Hindlimb muscle (tissue), 1 donor: Measurements from ENCODE around the gene MGAT5B. TPM values are rescaled to one million over a fixed set of nuclear protein-coding genes. Genes with fewer than 3 reads are reported as not detected.

Source experiments
- DNase-seq: peaks from one replicate; pipeline ENCODE4 v3.0.0-alpha.2; 2013
- polyA plus RNA-seq: library from polyadenylated mRNA; unstranded; fragments of 120-200 nt; gene quantifications from one replicate; pipeline ENCODE4 v1.2.1, GENCODE V29; 2013; ENCODE audit not compliant: insufficient read length

The MGAT5B gene
- polyA plus RNA-seq, 1 donor: 1.0 TPM

- DNase-seq: no peak
Observed at GRCh38 chr17:76983075-76983775, 115.0 kb downstream of the MGAT5B start.

GRCh38 chr17:76986365-76986764, 118.2 kb downstream of the MGAT5B start:
- DNase-seq: no peak

DNA sequence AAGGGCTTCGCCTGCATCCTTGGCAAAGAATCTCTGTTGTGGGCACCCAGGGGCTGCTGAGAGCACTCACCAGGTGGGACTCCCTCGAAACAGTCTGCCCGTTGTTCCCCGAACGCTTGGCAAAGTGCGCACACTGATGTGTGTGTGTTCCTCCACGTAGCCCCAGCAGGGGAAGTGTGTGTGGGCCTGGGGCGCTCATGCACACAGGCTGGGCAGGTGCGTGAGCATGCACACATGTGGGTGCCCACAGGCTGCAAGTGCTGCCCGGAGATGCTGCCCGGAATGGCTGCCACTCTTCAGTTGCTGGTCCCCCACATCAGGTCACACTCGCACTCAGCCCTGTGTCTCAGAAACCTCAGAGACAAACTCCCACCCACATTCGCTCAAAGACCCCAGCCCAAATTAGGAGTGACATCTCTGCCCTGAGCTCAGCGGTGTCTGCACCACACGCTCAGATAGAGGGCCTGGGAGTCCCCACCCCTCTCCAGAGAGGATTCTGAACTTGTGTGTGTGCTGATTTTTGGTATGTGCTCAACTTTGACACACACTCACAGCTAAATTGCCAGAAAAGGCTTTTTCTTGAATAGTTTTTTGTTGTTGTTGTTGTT, 119.4 kb downstream of the MGAT5B start:
- no peak for DNase-seq

GRCh38 chr17:76988796-76989195, 120.6 kb downstream of the MGAT5B start:
- DNase-seq: no peak

DNA sequence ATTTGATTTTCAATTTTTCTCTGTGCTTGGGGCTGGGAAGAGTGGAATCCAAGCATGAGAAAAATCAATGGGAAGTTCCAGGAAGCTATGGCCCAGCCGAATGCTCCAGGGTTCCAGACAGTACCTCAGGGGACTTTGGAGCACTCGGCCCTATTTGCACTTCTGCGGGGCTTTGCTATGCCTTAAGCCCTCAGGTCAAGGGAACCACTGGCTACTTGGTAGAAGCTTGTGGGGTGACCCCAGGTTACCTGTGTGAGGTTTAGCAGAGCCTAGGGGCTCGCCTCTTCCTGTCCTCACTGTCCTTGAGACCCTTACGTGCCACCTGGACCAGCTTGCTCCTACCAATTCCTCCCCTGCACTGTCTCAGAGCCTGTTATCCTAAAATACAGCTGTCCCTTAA, 121.3 kb downstream of the MGAT5B start:
- DNase-seq: no peak

- DNase-seq: no peak
Observed at GRCh38 chr17:76992891-76993290, 124.7 kb downstream of the MGAT5B start.

DNA sequence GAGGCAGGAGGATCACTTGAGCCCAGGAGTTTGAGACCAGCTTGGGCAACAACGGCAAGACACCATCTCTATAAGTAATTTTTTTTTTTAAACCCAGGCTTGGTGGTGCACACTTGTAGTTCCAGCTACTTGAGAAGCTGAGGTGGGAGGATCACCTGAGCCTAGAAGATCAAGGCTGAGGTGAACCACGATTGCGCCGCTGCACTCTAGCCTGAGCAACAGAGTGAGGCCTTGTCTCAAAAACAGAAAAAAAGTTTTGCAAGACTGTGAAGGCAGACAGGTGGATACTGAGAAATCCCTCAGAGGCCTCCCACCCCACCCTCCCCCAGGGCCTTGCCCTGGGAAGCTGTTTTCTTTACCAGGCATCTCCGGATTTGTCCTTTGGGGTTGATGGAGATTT, 125.4 kb downstream of the MGAT5B start:
- no peak for DNase-seq

DNA sequence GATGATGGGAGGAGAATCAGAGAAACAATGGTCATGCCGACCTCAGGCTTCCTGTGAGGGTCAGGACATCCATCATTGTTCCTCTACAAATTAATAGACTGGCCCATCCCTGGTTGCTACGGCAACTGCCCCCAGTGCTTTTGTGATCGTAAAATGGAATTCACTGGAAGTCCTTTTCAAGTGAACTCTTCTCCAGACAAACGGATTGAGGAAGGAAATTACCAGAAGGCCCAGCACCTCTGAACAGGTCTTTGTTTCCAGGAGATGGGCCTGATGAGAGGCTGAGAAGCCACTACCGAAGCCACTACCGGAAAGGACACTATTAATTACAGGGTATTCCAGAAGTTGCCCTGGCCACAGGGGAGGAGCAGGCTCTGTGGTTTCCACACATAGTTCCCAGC, 126.0 kb downstream of the MGAT5B start:
- DNase-seq: no peak

DNA sequence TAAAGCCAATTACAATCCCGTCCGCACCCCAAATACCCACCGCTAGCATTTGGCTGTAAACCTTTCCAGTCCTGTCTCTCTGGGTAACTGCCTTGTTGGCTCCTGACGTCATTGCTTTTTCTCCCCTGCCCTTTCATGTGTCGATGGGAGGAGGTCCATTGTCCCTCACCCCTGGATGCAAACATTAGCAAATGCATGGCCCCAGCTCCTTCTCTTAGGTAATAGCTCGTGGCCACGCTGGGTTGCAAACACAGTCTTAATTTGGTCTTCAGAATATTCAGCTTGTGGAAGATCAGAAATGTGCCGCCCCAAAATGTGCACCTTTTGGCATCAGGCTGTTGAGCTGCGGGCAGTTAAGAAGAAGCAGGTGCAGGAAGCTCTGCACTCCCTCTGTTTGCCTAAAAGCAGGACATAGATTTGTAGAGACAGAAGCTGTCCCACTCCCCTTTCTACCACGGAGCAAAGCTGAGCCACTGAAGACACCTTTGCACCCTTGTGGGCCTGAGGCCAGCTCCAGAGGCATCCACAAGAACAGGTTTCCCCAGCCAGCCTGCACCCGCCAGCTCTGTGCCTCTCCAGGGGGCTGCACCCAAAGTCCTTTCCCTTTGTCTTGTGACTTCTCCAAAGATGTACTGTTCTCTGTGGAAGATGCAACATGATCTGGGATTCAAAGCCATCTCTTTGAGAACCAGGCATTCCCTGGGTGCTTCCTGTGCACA, 127.3 kb downstream of the MGAT5B start:
- DNase-seq: no peak

GRCh38 chr17:76996741-76997694, 128.8 kb downstream of the MGAT5B start:
- DNase-seq: no peak

GRCh38 chr17:76997981-76998531, 129.9 kb downstream of the MGAT5B start:
- DNase-seq: no peak

DNA sequence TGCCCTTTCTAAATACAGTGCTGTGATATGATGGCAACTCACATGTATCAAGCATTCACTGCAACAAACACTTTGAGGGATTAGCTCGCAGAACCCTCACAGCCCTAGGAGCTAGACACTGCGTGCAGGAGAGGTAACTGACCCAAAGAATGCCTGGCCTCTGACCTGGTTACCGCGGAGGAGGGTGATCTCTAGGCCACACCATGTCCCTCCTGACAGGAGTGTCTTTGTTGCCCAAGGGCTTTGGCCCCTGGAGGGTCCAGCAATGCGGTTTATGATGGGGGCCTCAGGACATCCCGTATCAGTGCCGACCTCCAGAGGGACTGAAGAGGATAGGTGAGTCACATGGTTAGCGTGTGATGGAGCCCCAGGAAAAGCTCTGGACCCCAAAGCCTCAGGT, 130.6 kb downstream of the MGAT5B start:
- DNase-seq: no peak

Other genes starting within 250 kb of the MGAT5B start
- gene ST6GALNAC1, start 224.6 kb upstream of the MGAT5B start, polyA plus RNA-seq: 0.62 TPM
- gene MXRA7, start 157.4 kb upstream of the MGAT5B start, polyA plus RNA-seq: 110 TPM
- gene JMJD6, start 141.8 kb upstream of the MGAT5B start, polyA plus RNA-seq: 23.6 TPM
- 22.1 TPM for gene METTL23, start 141.6 kb upstream of the MGAT5B start, polyA plus RNA-seq
- gene SRSF2, start 131.1 kb upstream of the MGAT5B start, polyA plus RNA-seq: 189 TPM
- 41.4 TPM for gene MFSD11, start 130.3 kb upstream of the MGAT5B start, polyA plus RNA-seq